IPS DF 6.9 (cell line): ENCODE results near the gene RASSF8.

Experiments used
- DNase-seq: peaks from one replicate; pipeline ENCODE4 v3.0.0-alpha.2; 2013; ENCODE audit warnings: low read depth, low spot score
- H3K27ac ChIP-seq: one replicate; pipeline ENCODE4 v1.5.1; 2013; ENCODE audit warnings: low read length, control low read depth
- H3K27me3 ChIP-seq: 2 replicates; pipeline ENCODE4 v1.6.1; 2013; ENCODE audit warnings: mild to moderate bottlenecking, low read length; ENCODE audit not compliant: control insufficient read depth, insufficient read depth
- H3K36me3 ChIP-seq: 2 replicates; pipeline ENCODE4 v1.6.1; 2013; ENCODE audit warnings: low read length; ENCODE audit not compliant: control insufficient read depth, insufficient read depth
- H3K4me1 ChIP-seq: 2 replicates; pipeline ENCODE4 v1.6.1; 2013; ENCODE audit warnings: low read length; ENCODE audit not compliant: control insufficient read depth, insufficient read depth
- H3K4me3 ChIP-seq: 2 replicates; pipeline ENCODE4 v1.5.1; 2013; ENCODE audit warnings: mild to moderate bottlenecking, low read length
- H3K9me3 ChIP-seq: 2 replicates; pipeline ENCODE4 v1.6.1; 2013; ENCODE audit warnings: low read length, inconsistent platforms; ENCODE audit not compliant: control insufficient read depth, insufficient read depth
- WGBS: extraction: QIAGEN DNeasy Blood & Tissue Kit; methylation state at CpG from one replicate; pipeline ENCODE4 v1.1.7; 2013; ENCODE audit warnings: mixed read lengths, missing lambda C conversion rate; ENCODE audit not compliant: insufficient read length, insufficient coverage; 5-methylcytosine and 5-hydroxymethylcytosine counted together

The RASSF8 gene

GRCh38 chr12:26077915-26078702 is 119.6 kb downstream of the RASSF8 start:
- Histone ChIP-seq H3K4me3 (no peak overlapping the region), H3K27me3 (no peaks in the 10 kb centered on the region), H3K4me1 (no peaks in the 10 kb centered on the region; the same call in 1 of the 2 replicates), H3K27ac (no peak overlapping the region), H3K36me3 (no peaks in the 10 kb centered on the region), H3K9me3 (no peaks in the 10 kb centered on the region)
- DNase-seq = no peak
- WGBS = no CpG with 5 or more reads among the region's 2 CpGs

GRCh38 chr12:26080911-26081310 is 122.4 kb downstream of the RASSF8 start:
- H3K4me1 ChIP-seq = no peaks in the 10 kb centered on the region; the same call in 1 of the 2 replicates
- H3K27me3 ChIP-seq = no peaks in the 10 kb centered on the region
- no peaks in the 10 kb centered on the region for H3K9me3 ChIP-seq
- DNase-seq = no peak
- no peak overlapping the region for H3K27ac ChIP-seq
- no peak overlapping the region for H3K4me3 ChIP-seq
- no peaks in the 10 kb centered on the region for H3K36me3 ChIP-seq
- WGBS = no CpG with 5 or more reads among the region's 1 CpG

GRCh38 chr12:26086936-26087335 is 128.5 kb downstream of the RASSF8 start:
- Histone ChIP-seq H3K4me1 (peaks cover 1% of the 10 kb centered on the region; the same call in 1 of the 2 replicates), H3K27me3 (no peaks in the 10 kb centered on the region), H3K9me3 (no peaks in the 10 kb centered on the region), H3K4me3 (no peak overlapping the region), H3K27ac (no peak overlapping the region), H3K36me3 (no peaks in the 10 kb centered on the region)
- no peak for DNase-seq
- no CpG with 5 or more reads among the region's 1 CpG for WGBS

- H3K27me3 ChIP-seq = no peaks in the 10 kb centered on the region
- no CpG with 5 or more reads among the region's 2 CpGs for WGBS
- H3K9me3 ChIP-seq = no peaks in the 10 kb centered on the region
- 0 out of 2 replicates have a peak, but pooled peaks cover 1% of the 10 kb centered on the region for H3K4me1 ChIP-seq
- no peaks in the 10 kb centered on the region for H3K36me3 ChIP-seq
- no peak overlapping the region for H3K4me3 ChIP-seq
- DNase-seq = no peak
- no peak overlapping the region for H3K27ac ChIP-seq
Observed at GRCh38 chr12:26088998-26089397, 130.5 kb downstream of the RASSF8 start.

- Histone ChIP-seq H3K27ac (no peak overlapping the region), H3K4me3 (no peak overlapping the region), H3K9me3 (no peaks in the 10 kb centered on the region), H3K4me1 (0 out of 2 replicates have a peak, but pooled peaks cover 1% of the 10 kb centered on the region), H3K36me3 (no peaks in the 10 kb centered on the region), H3K27me3 (no peaks in the 10 kb centered on the region)
- DNase-seq = no peak
- WGBS = no CpG with 5 or more reads among the region's 11 CpGs
Observed at GRCh38 chr12:26090836-26091510, 132.5 kb downstream of the RASSF8 start.

GRCh38 chr12:26091822-26092221 is 133.3 kb downstream of the RASSF8 start:
- no peak for DNase-seq
- Histone ChIP-seq H3K4me1 (0 out of 2 replicates have a peak, but pooled peaks cover 1% of the 10 kb centered on the region), H3K27me3 (no peaks in the 10 kb centered on the region), H3K4me3 (no peak overlapping the region), H3K9me3 (no peaks in the 10 kb centered on the region), H3K27ac (no peak overlapping the region), H3K36me3 (no peaks in the 10 kb centered on the region)
- WGBS = no CpG with 5 or more reads among the region's 6 CpGs

GRCh38 chr12:26092346-26093105 is 134.0 kb downstream of the RASSF8 start:
- no CpG with 5 or more reads among the region's 4 CpGs for WGBS
- no peak for DNase-seq
- H3K9me3 ChIP-seq = no peaks in the 10 kb centered on the region
- H3K27me3 ChIP-seq = no peaks in the 10 kb centered on the region
- H3K36me3 ChIP-seq = no peaks in the 10 kb centered on the region
- no peak overlapping the region for H3K27ac ChIP-seq
- H3K4me1 ChIP-seq = 0 out of 2 replicates have a peak, but pooled peaks cover 1% of the 10 kb centered on the region
- H3K4me3 ChIP-seq = no peak overlapping the region

- Histone ChIP-seq H3K4me1 (0 out of 2 replicates have a peak, but pooled peaks cover 1% of the 10 kb centered on the region), H3K4me3 (no peak overlapping the region), H3K36me3 (no peaks in the 10 kb centered on the region), H3K9me3 (no peaks in the 10 kb centered on the region), H3K27me3 (no peaks in the 10 kb centered on the region), H3K27ac (no peak overlapping the region)
- no CpG with 5 or more reads among the region's 2 CpGs for WGBS
- DNase-seq = no peak
Observed at GRCh38 chr12:26095186-26095585, 136.7 kb downstream of the RASSF8 start.

- H3K9me3 ChIP-seq = no peaks in the 10 kb centered on the region
- no CpG with 5 or more reads among the region's 2 CpGs for WGBS
- H3K27me3 ChIP-seq = no peaks in the 10 kb centered on the region
- H3K36me3 ChIP-seq = no peaks in the 10 kb centered on the region
- H3K4me1 ChIP-seq = 0 out of 2 replicates have a peak, but pooled peaks cover 1% of the 10 kb centered on the region
- H3K4me3 ChIP-seq = no peak overlapping the region
- DNase-seq = no peak
- H3K27ac ChIP-seq = no peak overlapping the region
Observed at GRCh38 chr12:26096036-26096435, 137.6 kb downstream of the RASSF8 start.
